ENCODE results near the gene CPE. TPM values are rescaled to one million over a fixed set of nuclear protein-coding genes. Genes with fewer than 3 reads are reported as not detected.

CPE gene
- total RNA-seq, 2 donors from 2014 or later, result 717 to 885 TPM

GRCh38 chr4:165539801-165540200 lies 161.0 kb downstream of the CPE start:
- H3K4me1 ChIP-seq (replicated peaks), result no peaks in the 10 kb centered on the region
- H3K9me3 ChIP-seq, result no peaks in the 10 kb centered on the region
- no peak overlapping the region for H3K4me3 ChIP-seq
- WGBS, result 93% methylated on average over 3 of the region's 3 CpGs
- intact Hi-C loops (cut with DNase I), result no loop called here
- TF ChIP-seq POLR2AphosphoS5 (IDR thresholded peaks at IDR 0.05) (no peak), CTCF (IDR thresholded peaks at IDR 0.05) (no peak), POLR2A (IDR thresholded peaks at IDR 0.05) (no peak)
- H3K36me3 ChIP-seq, result no peaks in the 10 kb centered on the region
- H3K27ac ChIP-seq, result no peak overlapping the region
- no peak for DNase-seq (ENCODE audit: low spot score)
- H3K27me3 ChIP-seq (replicated peaks; ENCODE audit: insufficient read depth), result no peaks in the 10 kb centered on the region

DNA sequence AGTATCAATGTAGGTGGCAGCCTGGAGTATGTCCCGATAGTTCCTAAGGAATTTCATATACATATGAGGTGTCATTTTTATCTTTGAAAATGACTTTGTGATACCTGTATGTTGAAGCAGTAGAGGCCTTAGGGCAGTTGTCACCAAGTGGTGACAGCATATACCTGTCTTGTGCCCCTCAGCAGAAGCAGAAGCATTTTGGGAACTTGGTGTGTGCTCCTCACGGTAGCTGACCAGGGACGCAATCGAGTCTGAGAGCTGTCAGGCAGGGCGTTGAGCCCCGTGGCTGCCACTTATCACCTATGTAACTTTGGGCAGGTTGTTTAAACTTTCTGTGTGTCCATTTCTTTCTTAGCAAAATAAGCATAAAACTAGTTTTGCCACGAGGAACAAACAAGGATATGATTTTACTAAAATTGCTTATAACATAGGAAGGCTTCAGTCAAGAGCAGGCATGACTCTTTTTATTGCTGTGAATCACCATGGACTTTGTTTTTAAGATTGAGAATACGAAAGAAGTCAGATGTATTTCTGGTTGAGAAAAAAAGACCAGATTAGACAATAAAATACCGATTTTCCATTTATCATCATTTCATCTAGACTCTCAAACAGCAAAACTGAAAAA lies 161.5 kb downstream of the CPE start:
- intact Hi-C loops (cut with DNase I), result no loop called here
- TF ChIP-seq CTCF (IDR thresholded peaks at IDR 0.05) (no peak), POLR2A (IDR thresholded peaks at IDR 0.05) (no peak), POLR2AphosphoS5 (IDR thresholded peaks at IDR 0.05) (no peak)

DNA sequence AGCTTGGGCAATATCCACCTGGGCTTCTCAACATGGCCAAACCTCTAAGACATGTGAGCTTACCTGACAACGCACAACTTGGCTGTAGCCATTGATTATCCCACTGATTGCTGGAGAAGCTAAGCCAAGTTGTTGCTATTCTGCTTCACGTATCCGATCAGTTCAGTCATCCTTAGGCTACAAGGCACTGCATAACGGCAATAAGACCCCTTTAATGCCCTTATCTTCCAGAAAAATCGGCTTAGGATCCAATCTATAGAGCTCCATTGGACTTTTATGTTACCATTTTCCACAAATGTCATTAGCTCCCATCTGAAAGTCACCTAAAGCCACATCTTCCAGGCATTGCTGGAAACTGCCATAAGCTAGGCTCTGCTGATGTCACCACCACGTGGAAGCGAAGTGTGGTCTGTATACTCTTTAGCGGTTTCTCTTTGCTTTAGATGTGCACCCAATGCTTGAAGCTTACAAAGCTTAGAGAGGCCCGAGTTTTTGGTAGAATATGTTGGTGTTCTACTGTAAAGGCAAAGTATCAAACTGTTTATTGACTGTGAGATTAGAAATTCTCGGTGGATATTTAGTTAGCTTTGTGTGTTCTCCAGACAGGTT lies 163.1 kb downstream of the CPE start:
- no peaks in the 10 kb centered on the region for H3K27me3 ChIP-seq (replicated peaks; ENCODE audit: insufficient read depth)
- WGBS, result 94% methylated on average over 10 of the region's 10 CpGs

More for the DNA sequence above, 161.5 kb downstream of the CPE start:
- no peaks in the 10 kb centered on the region for H3K36me3 ChIP-seq
- WGBS, result 84% methylated on average over 9 of the region's 9 CpGs
- H3K27ac ChIP-seq, result no peak overlapping the region
- DNase-seq (ENCODE audit: low spot score), result no peak
- no peaks in the 10 kb centered on the region for H3K9me3 ChIP-seq
- H3K27me3 ChIP-seq (replicated peaks; ENCODE audit: insufficient read depth), result no peaks in the 10 kb centered on the region
- no peaks in the 10 kb centered on the region for H3K4me1 ChIP-seq (replicated peaks)
- no peak overlapping the region for H3K4me3 ChIP-seq

GRCh38 chr4:165542476-165542875 lies 163.7 kb downstream of the CPE start:
- Histone ChIP-seq H3K4me3 (no peak overlapping the region), H3K27me3 (replicated peaks; ENCODE audit: insufficient read depth) (no peaks in the 10 kb centered on the region), H3K27ac (no peak overlapping the region), H3K4me1 (replicated peaks) (no peaks in the 10 kb centered on the region), H3K9me3 (no peaks in the 10 kb centered on the region), H3K36me3 (no peaks in the 10 kb centered on the region)
- whole genome bisulfite sequencing, result 83% methylated on average over 2 of the region's 2 CpGs
- TF ChIP-seq POLR2A (IDR thresholded peaks at IDR 0.05) (no peak), POLR2AphosphoS5 (IDR thresholded peaks at IDR 0.05) (no peak), CTCF (IDR thresholded peaks at IDR 0.05) (no peak)
- DNase-seq (ENCODE audit: low spot score), result no peak
- intact Hi-C loops (cut with DNase I), result no loop called here

More for the DNA sequence above, 163.1 kb downstream of the CPE start:
- TF ChIP-seq POLR2A (IDR thresholded peaks at IDR 0.05) (no peak), CTCF (IDR thresholded peaks at IDR 0.05) (no peak), POLR2AphosphoS5 (IDR thresholded peaks at IDR 0.05) (no peak)
- intact Hi-C loops (cut with DNase I), result no loop called here
- no peak overlapping the region for H3K4me3 ChIP-seq
- no peaks in the 10 kb centered on the region for H3K4me1 ChIP-seq (replicated peaks)
- no peaks in the 10 kb centered on the region for H3K36me3 ChIP-seq
- H3K9me3 ChIP-seq, result no peaks in the 10 kb centered on the region
- H3K27ac ChIP-seq, result no peak overlapping the region
- DNase-seq (ENCODE audit: low spot score), result no peak

MicroRNAs within 50 kb of the gene (microRNA counts, 767-probe panel; counts per million panel counts)
- 2,335 to 2,903 counts per million in 2 donors for microRNA hsa-miR-578

Small RNA genes lying within 50 kb of the gene (microRNA-seq; reads per million reads assigned to microRNA genes)
- gene MIR578, result not detected

Small RNA genes lying within 50 kb of the gene (small RNA-seq; reads per million reads assigned to genes)
- gene MIR578, result 0.09 to 0.10 reads per million in 2 donors
- gene SCGB1D5P, result 0 reads per million in 2 donors

Other genes with a start within 250 kb of the CPE start
- gene KLHL2, start 171.4 kb upstream of the CPE start, total RNA-seq, result 10 to 100 TPM; 20.4 to 22.2 TPM
- gene MSMO1, start 51.3 kb upstream of the CPE start, total RNA-seq, result 10 to 100 TPM; 45.0 to 76.9 TPM

All from prostate gland (tissue), 2 donors.